HG02884 (cell line): ENCODE results near the gene BTBD16.

Source experiments
- ATAC-seq: cut with Tn5 transposase; IDR thresholded peaks from one replicate; pipeline ENCODE4 v1.9.1; 2021; ENCODE audit warnings: mild to moderate bottlenecking, moderate library complexity; ENCODE audit not compliant: unreplicated experiment

Gene BTBD16

DNA sequence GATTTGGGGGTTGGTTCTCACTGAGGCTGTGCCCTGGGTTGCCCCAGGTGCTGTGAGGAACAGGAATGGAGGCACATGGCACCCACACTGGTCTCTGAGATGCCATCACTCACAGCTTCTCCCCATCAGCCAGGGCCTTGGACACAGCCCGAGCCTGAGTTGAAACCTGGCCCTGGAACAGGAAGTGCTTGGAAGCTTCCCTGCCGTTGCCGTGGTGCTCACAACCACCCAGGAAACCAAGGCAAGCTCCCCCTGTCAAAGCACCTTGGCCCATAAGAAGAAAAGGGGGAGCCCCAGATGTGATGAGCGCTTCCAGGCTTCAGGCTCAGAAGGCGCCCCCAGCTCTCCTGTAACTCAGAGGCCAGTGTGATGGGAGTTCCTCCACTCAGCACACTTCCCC is at the start of gene BTBD16:
Gene BTBD16 (plus strand): TSS at position 221 of the 400 bp plus-strand sequence. CDS start 3,786 bp downstream, outside the sequence.
- no peak for ATAC-seq

DNA sequence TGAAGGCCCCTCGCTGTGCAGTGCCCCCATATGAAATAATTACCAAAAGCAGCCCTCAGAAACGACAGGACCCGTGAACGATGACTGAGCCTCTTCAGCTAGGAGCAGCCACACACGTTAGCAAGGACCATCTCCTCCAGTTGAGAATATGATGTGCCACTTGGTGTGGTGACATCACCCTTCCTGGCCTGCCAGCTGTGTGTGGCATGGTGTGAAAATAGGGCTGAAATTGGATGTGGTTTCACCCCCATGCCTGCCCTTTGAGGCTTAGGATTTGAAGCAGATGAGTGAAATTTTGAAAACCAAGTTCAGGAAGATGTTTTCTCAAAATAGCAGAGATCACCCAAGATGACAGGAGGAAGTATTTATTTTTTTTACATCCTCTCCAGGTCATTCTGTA is 49.1 kb upstream of the BTBD16 start:
- no peak for ATAC-seq

DNA sequence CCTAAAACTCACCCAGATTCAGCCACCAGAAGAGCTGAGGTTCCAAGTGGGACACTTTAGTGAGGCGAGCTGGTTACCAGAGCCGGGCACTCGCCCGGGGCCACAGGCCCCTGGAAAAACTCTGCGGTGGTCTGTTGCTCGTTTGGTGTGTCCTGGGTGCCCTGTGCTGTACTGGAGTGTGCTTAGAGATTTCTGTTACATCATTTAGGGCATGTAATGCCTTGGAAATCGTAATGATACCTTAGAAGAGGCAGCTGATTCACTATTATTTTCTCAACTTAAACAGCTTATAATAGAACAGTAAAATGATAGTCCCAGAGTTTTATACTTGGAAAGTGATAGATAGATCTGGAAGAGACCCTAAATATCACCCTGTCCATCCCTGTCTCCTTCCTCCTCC is 48.5 kb upstream of the BTBD16 start:
- ATAC-seq: no peak

GRCh38 chr10:122224159-122224558 is 46.9 kb upstream of the BTBD16 start:
- ATAC-seq: no peak

DNA sequence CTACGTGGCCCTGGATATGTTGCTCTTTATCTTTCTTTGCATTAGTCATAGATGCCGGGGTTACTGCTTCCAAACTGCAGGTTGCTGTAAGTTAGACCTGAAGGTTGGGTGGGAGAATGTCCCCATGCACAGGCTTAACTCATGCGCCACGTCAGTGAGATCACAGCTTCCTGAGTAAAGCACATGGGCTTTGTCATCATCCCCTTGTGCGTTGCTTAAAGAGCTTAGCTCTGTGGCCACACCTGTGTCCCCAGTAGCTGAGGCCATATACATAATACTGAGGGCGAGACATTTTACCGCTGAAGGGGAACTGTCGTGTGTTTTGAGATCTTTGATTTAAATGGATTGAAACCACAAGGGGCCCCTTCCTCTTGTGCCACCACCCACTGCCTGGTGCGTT is 45.8 kb upstream of the BTBD16 start:
- no peak for ATAC-seq

GRCh38 chr10:122227754-122228153 is 43.3 kb upstream of the BTBD16 start:
- no peak for ATAC-seq

GRCh38 chr10:122229666-122230065 is 41.4 kb upstream of the BTBD16 start:
- no peak for ATAC-seq

- ATAC-seq: no peak
Observed at GRCh38 chr10:122230222-122230621, 40.9 kb upstream of the BTBD16 start.

DNA sequence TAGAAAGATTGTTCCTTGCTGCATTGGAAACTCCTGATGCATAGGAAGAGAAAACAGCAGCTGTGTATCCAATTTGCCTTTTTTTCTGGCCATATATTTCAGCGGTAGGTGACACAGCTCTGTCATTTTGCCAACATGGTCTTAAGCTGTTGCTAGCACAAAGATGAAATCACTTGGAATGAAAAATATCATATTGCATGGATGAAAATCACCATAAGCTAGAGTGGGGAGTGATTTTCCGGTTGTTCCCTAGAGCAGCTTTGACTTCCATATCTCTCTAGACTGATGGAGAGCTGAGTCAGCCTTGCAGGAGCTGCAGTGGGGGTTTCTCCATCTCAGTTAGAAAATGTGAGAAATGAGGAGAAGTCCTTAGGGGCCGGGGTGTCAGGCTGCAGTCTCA is 38.3 kb upstream of the BTBD16 start:
- no peak for ATAC-seq

DNA sequence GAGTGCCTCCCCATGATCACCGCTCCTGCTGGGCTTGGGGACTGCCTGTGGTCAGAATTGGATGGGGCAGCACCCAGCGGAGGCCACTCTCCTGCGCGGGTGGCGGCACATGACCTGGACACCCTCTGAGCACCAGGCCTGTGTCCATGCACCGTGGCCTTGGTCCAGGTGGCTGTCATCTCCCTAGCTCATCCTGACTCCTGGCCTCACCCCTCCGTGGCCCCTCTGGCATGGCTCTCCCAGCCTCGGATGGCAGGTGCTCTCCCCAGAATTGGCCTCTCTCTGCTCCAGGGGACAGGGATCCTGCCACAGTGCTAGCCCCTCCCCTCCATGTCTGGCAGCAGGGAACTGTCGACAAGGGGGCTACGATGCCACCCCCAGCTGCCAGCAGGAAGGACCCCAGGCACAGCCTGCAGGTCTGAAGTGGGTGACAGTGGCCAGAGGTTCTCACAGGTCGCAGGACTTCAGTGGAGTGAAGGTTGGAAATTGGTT is 37.2 kb upstream of the BTBD16 start:
- no peak for ATAC-seq

GRCh38 chr10:122234416-122234815 is 36.7 kb upstream of the BTBD16 start:
- no peak for ATAC-seq

DNA sequence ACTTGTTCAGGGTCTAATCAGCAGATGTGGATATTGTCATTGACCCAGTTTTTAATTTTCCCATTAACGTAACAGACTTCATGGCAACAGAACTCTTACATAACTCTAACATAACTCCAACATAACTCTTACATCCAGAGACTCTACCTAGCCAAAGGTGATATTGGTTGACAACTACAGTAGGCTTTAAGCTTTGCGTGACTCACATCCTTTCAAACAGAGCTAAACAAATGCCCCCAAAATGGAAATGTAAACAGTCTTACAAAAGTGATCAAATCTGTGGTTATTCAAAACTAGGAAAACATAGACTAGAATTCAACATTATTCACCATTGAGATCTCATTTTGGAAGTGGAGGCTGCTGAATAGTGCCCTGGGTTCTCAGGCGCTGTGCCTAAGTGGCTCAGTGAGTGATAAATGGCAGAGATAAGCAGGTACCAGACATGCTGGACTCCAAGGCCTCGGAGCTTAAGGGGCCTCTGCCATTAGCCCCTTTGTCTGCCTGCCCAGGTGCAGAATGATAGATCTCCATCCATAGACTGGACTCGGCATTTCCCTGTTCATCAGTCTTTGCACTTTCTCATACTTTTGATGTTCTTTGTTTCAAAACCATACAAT is 34.3 kb upstream of the BTBD16 start:
- ATAC-seq: no peak

- no peak for ATAC-seq
Observed at GRCh38 chr10:122237331-122237990, 33.6 kb upstream of the BTBD16 start.

DNA sequence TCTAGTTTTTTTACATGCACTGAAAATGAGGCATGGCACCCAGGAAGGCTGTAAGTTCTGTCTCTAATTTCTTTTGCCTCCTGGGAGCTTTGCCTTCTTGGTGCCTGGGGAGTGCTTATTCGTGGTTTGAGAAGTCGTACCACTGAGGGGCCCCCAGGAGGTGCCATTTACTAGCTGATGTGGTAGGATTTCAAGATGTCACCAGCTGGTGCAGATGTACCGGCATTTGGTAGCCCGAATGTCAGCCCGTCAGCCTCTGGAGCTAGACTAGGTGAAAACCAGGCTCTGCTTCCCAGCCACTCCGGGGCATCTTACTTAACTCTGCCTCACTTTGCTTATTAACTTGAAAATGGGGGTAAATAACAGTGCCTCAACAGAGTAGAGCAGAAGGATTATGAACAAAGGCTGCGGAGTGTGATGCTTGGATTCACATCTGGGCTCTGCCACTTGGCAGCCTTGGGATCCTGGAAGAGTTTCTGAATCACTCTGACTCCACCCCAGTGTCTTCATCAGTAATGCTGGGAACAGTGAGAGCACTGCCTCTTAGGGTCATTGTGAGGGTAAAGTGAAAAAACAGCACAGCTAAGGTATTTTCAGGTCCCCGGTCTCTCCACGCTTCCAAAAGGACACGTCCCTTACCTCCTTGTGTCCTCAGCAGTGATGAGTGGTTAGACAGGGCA is 31.4 kb upstream of the BTBD16 start:
- ATAC-seq: no peak

- no peak for ATAC-seq
Observed at GRCh38 chr10:122240401-122240800, 30.7 kb upstream of the BTBD16 start.

GRCh38 chr10:122241836-122242235 is 29.3 kb upstream of the BTBD16 start:
- no peak for ATAC-seq

GRCh38 chr10:122243550-122243949 is 27.5 kb upstream of the BTBD16 start:
- no peak for ATAC-seq

- ATAC-seq: no peak
Observed at GRCh38 chr10:122244001-122244975, 26.8 kb upstream of the BTBD16 start.

DNA sequence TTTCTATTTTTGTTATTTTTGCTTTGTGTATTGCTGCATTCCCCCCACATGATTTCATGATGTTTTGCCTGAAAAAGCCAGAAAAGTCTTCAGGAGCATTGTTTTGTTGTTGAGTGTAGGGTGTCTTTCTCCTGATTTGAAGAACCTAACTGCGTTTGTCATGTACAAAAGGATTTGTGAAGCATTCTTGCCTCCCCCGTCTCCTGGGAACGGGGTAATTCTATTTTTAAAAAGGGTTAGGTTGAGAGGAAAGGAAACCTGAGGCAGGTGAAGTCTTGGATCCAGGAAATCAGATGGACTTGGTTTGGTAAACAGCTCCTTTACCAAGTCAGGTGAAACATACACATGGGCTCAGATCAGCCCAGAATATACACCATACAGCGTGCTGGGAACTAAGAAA is 26.0 kb upstream of the BTBD16 start:
- no peak for ATAC-seq

DNA sequence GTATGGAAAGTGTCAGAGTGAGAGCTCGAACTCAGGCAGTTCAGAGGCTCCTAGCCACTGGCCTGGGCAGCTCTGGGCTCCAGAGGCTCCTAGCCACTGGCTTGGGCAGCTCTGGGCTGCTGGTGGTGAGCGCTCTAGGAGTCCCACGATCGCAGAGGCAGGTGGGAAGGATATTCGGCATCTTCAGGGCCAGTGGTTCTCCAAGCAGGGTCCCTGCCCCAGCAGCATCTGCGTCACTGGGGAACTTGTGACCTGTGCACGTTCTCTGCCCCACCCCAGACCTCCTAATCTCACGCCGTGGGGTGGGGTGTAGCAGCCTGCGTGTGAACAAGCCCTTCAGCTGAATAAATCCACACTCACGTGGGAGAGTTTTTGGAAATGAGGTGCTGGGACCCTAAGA is 25.2 kb upstream of the BTBD16 start:
- no peak for ATAC-seq
